ENCODE results near the gene RAD51B.

RAD51B gene

DNA sequence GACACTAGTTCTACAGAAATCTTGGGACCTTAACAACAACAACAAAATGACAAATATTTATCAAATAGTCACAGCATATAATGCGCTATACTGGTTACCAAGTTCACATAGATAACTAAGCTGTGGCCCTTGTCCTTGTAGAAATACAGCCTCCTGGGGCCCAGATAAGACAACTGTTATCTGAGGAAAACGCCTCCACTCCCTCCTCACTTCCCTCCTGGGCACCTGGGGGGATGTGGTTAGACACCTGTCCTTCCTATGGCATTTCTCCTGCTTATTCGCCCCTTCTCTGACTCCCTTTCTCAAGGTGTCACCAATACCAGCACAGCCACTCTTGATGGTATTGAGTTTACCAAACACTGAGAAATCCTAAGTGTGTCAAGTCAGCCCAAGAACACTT, 419.4 kb downstream of the RAD51B start:
- Histone ChIP-seq H3K79me2 (ENCODE audit: low read length) (no peaks in the 10 kb centered on the region), H3K4me1 (ENCODE audit: low read length) (no peaks in the 10 kb centered on the region), H3K27ac (ENCODE audit: low read length) (no peak overlapping the region), H3K9me2 (replicated peaks; ENCODE audit: insufficient read depth, low read length) (no peaks in the 10 kb centered on the region), H3K9ac (ENCODE audit: low read length) (no peak overlapping the region), H3K4me2 (ENCODE audit: low read depth, low read length) (no peak overlapping the region), H3K4me3 (ENCODE audit: low read length) (no peak overlapping the region), H3F3A (ENCODE audit: insufficient read depth, low read length) (no peaks in the 10 kb centered on the region), H3K36me3 (replicated peaks; ENCODE audit: insufficient read depth, low read length) (no peaks in the 10 kb centered on the region), H3K9me3 (replicated peaks; ENCODE audit: insufficient read depth, low read length) (no peaks in the 10 kb centered on the region), H3K27me3 (replicated peaks; ENCODE audit: insufficient read depth, low read length) (no peaks in the 10 kb centered on the region), H2AFZ (ENCODE audit: low read length) (no peak overlapping the region), H4K20me1 (ENCODE audit: insufficient read depth, low read length) (no peaks in the 10 kb centered on the region)
- TF ChIP-seq EZH2 (optimal IDR thresholded peaks at IDR 0.05; ENCODE audit: low read depth, low read length), result no peak
- TF ChIP-seq EZH2phosphoT487 (IDR thresholded peaks at IDR 0.05; ENCODE audit: low read length), result no peak
- TF ChIP-seq, protein P1, sequence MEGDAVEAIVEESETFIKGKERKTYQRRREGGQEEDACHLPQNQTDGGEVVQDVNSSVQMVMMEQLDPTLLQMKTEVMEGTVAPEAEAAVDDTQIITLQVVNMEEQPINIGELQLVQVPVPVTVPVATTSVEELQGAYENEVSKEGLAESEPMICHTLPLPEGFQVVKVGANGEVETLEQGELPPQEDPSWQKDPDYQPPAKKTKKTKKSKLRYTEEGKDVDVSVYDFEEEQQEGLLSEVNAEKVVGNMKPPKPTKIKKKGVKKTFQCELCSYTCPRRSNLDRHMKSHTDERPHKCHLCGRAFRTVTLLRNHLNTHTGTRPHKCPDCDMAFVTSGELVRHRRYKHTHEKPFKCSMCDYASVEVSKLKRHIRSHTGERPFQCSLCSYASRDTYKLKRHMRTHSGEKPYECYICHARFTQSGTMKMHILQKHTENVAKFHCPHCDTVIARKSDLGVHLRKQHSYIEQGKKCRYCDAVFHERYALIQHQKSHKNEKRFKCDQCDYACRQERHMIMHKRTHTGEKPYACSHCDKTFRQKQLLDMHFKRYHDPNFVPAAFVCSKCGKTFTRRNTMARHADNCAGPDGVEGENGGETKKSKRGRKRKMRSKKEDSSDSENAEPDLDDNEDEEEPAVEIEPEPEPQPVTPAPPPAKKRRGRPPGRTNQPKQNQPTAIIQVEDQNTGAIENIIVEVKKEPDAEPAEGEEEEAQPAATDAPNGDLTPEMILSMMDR (IDR thresholded peaks at IDR 0.05; ENCODE audit: low read length), result no peak
- DNase-seq, result no peak

DNA sequence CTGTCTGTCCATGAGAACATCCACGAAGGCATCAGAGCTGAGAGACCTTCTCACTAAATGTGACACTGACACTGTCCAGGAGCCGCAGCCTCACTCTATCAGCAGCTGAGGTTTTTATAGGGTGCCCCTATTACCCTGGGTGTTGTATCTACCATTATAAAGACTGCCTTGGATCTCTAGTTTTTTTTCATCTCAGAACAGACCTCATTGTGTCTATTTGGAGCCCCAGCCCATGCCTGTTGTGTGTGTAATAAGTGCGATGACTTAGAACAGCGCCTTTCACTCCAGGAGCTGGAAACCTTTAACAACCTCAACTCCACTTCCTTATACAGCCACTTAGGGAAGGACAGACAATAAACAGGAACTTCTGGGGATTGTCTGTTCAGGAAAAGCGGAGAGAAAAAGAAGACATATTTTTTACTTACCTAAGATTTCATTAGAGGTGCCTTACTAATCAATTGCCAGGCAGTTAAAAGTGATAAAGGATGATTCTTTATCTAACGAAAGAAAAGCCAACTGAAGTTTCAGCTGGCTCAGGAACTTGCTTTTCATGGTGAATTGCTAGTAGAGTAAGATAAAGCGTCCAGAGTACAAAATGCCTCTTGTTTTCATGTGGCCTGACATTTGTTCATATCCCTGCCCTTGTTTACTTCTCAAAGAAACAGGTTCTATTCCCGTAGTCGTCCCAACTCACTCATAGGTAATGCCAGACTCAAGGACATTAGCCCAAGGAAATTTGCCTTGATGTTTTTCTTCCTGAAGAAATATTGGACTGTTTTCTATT, 420.6 kb downstream of the RAD51B start:
- no peaks in the 10 kb centered on the region for H4K20me1 ChIP-seq (ENCODE audit: insufficient read depth, low read length)
- H3K4me2 ChIP-seq (ENCODE audit: low read depth, low read length), result no peak overlapping the region
- H3K27me3 ChIP-seq (replicated peaks; ENCODE audit: insufficient read depth, low read length), result no peaks in the 10 kb centered on the region
- no peak overlapping the region for H3K4me3 ChIP-seq (ENCODE audit: low read length)
- H3K9ac ChIP-seq (ENCODE audit: low read length), result no peak overlapping the region
- no peaks in the 10 kb centered on the region for H3K9me3 ChIP-seq (replicated peaks; ENCODE audit: insufficient read depth, low read length)
- no peak overlapping the region for H3K27ac ChIP-seq (ENCODE audit: low read length)
- no peaks in the 10 kb centered on the region for H3K36me3 ChIP-seq (replicated peaks; ENCODE audit: insufficient read depth, low read length)
- no peak for DNase-seq
- TF ChIP-seq EZH2phosphoT487 (IDR thresholded peaks at IDR 0.05; ENCODE audit: low read length), result no peak
- TF ChIP-seq EZH2 (optimal IDR thresholded peaks at IDR 0.05; ENCODE audit: low read depth, low read length), result no peak
- TF ChIP-seq, protein P1 (IDR thresholded peaks at IDR 0.05; ENCODE audit: low read length), result no peak
- H2AFZ ChIP-seq (ENCODE audit: low read length), result no peak overlapping the region
- no peaks in the 10 kb centered on the region for H3F3A ChIP-seq (ENCODE audit: insufficient read depth, low read length)
- H3K9me2 ChIP-seq (replicated peaks; ENCODE audit: insufficient read depth, low read length), result no peaks in the 10 kb centered on the region
- no peaks in the 10 kb centered on the region for H3K4me1 ChIP-seq (ENCODE audit: low read length)
- no peaks in the 10 kb centered on the region for H3K79me2 ChIP-seq (ENCODE audit: low read length)

DNA sequence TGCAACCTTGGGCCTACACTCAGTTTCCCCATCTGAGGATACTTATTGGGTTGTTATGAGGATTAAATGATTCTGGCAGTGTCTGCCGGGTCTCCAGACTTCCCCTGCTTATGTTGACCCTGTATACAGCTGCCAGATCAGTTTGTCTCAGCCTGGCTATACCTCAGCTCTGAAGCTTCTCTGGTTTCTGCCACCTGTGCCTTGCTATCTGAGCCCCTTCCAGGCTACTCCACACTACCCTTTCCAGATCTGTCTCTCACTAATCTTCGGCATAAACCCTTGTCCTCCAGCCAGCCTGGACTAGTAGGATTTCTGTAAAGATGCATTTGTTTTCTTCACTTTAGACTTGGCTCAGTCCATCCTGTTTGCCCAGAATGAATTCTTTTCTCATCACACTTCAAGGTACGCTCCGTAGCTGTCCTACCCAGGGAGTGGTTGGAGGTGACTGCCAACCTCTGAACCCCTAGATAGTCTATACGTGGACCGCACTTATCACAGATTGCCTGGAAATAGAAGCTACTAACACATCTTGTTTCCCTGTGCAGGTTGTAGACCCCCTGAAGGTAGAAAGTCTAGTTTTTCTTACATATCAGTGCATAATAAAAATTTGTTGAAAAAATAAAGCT, 422.4 kb downstream of the RAD51B start:
- Histone ChIP-seq H3K9me2 (replicated peaks; ENCODE audit: insufficient read depth, low read length) (no peaks in the 10 kb centered on the region), H3K9me3 (replicated peaks; ENCODE audit: insufficient read depth, low read length) (no peaks in the 10 kb centered on the region), H3K27me3 (replicated peaks; ENCODE audit: insufficient read depth, low read length) (no peaks in the 10 kb centered on the region), H3K4me1 (ENCODE audit: low read length) (no peaks in the 10 kb centered on the region), H3K79me2 (ENCODE audit: low read length) (no peaks in the 10 kb centered on the region), H3K27ac (ENCODE audit: low read length) (no peak overlapping the region), H3K9ac (ENCODE audit: low read length) (no peak overlapping the region), H2AFZ (ENCODE audit: low read length) (no peak overlapping the region), H3K36me3 (replicated peaks; ENCODE audit: insufficient read depth, low read length) (no peaks in the 10 kb centered on the region), H3K4me3 (ENCODE audit: low read length) (no peak overlapping the region), H3K4me2 (ENCODE audit: low read depth, low read length) (no peak overlapping the region), H4K20me1 (ENCODE audit: insufficient read depth, low read length) (no peaks in the 10 kb centered on the region), H3F3A (ENCODE audit: insufficient read depth, low read length) (no peaks in the 10 kb centered on the region)
- TF ChIP-seq, protein P1 (IDR thresholded peaks at IDR 0.05; ENCODE audit: low read length), result no peak
- DNase-seq, result no peak
